GM12891 (cell line): ENCODE data around the gene LHFPL3.

Experiments used
- PAX5 ChIP-seq: IDR thresholded peaks from 2 replicates; pipeline ENCODE4 v1.6.1; 2011; ENCODE audit warnings: low read length, moderate library complexity, mild to moderate bottlenecking; ENCODE audit not compliant: insufficient read depth, severe bottlenecking
- POLR2A ChIP-seq: IDR thresholded peaks from 2 replicates; pipeline ENCODE4 v1.6.1; 2011; ENCODE audit warnings: low read depth, low read length, control low read depth
- POLR2AphosphoS5 ChIP-seq: IDR thresholded peaks from 2 replicates; pipeline ENCODE4 v1.6.1; 2011; ENCODE audit warnings: low read depth, low read length, control low read depth
- SPI1 ChIP-seq: IDR thresholded peaks from 2 replicates; pipeline ENCODE4 v1.6.1; 2011; ENCODE audit warnings: low read depth, low read length, control low read depth
- TAF1 ChIP-seq: IDR thresholded peaks from 2 replicates; pipeline ENCODE4 v1.6.1; 2011; ENCODE audit warnings: low read depth, low read length, control low read depth

DNA sequence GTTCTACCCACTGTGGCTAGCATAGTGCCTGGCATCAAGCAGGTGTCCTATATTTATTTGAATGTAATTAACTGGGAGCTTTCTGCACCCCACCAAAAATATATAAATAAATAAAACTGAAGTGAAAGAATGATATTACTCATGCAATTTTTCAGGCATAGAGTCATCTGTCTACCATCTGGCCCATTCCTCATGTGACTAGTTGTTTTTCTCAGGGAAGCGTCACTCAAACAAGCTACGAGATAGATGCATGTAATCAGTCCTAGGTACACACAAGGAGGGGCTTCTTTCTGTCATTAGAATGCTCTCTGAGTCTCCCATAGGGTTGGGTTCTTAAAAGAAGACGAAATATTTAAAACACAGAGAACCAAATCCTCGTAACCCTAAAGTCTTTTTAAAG is 430.1 kb downstream of the LHFPL3 start:
- TF ChIP-seq POLR2A (no peak), POLR2AphosphoS5 (no peak), PAX5 (no peak), SPI1 (no peak), TAF1 (no peak)
